GM06990 (cell line): ENCODE data around the gene COX4I2.

Experiments used
- DNase-seq: peaks from one replicate; pipeline ENCODE4 v3.0.0-alpha.2; 2011; ENCODE audit not compliant: insufficient read length; ENCODE audit errors: extremely low read depth
- H3K27me3 ChIP-seq: replicated peaks from 2 replicates; pipeline ENCODE4 v1.6.0; 2011; ENCODE audit warnings: low read length; ENCODE audit not compliant: control insufficient read depth, insufficient read depth
- H3K36me3 ChIP-seq: 2 replicates; pipeline ENCODE4 v1.5.1; 2011; ENCODE audit warnings: low read length; ENCODE audit not compliant: control insufficient read depth, insufficient read depth
- H3K4me3 ChIP-seq: replicated peaks from 2 replicates; pipeline ENCODE4 v1.5.1; 2011; ENCODE audit warnings: low read depth, mild to moderate bottlenecking, control low read depth, low read length
- CTCF ChIP-seq: IDR thresholded peaks from 2 replicates; pipeline ENCODE4 v1.5.1; 2011; ENCODE audit warnings: low read length, control low read depth, mild to moderate bottlenecking, inconsistent platforms; ENCODE audit not compliant: insufficient read depth, poor library complexity, severe bottlenecking

COX4I2 gene

GRCh38 chr20:31680286-31681127 lies 42.8 kb downstream of the COX4I2 start:
- no peak for DNase-seq
- TF ChIP-seq CTCF = no peak
- Histone ChIP-seq H3K4me3 (no peak overlapping the region), H3K36me3 (peaks cover 16% of the 10 kb centered on the region), H3K27me3 (no peaks in the 10 kb centered on the region)

- H3K27me3 ChIP-seq = no peaks in the 10 kb centered on the region
- no peak for TF ChIP-seq CTCF
- H3K4me3 ChIP-seq = no peak overlapping the region
- DNase-seq = no peak
- H3K36me3 ChIP-seq = peaks cover 17% of the 10 kb centered on the region
Measured at GRCh38 chr20:31681128-31681727, 43.5 kb downstream of the COX4I2 start.

GRCh38 chr20:31681769-31682168 lies 44.1 kb downstream of the COX4I2 start:
- Histone ChIP-seq H3K4me3 (no peak overlapping the region), H3K36me3 (peaks cover 17% of the 10 kb centered on the region), H3K27me3 (no peaks in the 10 kb centered on the region)
- TF ChIP-seq CTCF = no peak
- no peak for DNase-seq

GRCh38 chr20:31682352-31682751 lies 44.6 kb downstream of the COX4I2 start:
- Histone ChIP-seq H3K27me3 (no peaks in the 10 kb centered on the region), H3K36me3 (peaks cover 17% of the 10 kb centered on the region), H3K4me3 (no peak overlapping the region)
- DNase-seq = no peak
- TF ChIP-seq CTCF = no peak

- H3K4me3 ChIP-seq = no peak overlapping the region
- no peaks in the 10 kb centered on the region for H3K27me3 ChIP-seq
- H3K36me3 ChIP-seq = peaks cover 15% of the 10 kb centered on the region
- no peak for DNase-seq
- no peak for TF ChIP-seq CTCF
Measured at GRCh38 chr20:31682927-31683326, 45.2 kb downstream of the COX4I2 start.
